ENCODE data around the gene MUC3A. TPM values are rescaled to one million over a fixed set of nuclear protein-coding genes. Genes with fewer than 3 reads are reported as not detected.
A peak's percentile ranks its signal among the peaks of the same experiment; 100 is the strongest.

The MUC3A gene
- 27.4 and 29.2 TPM in 2 replicates for total RNA-seq (2021)
- long read RNA-seq, partial matches to known transcripts, result 1 of 2 reads
- long read RNA-seq, other reads (novel, unspliced or antisense), result 1 of 2 reads

GRCh38 chr7:100949227-100949932 is at the start of gene MUC3A:
MUC3A (plus strand) TSS chr7:100949534; CDS start chr7:100949625, 91 bp downstream.
- peak within 1 kb of the TSS in 1 of 3 experiments; percentile 6; a peak in 1 of 7 replicates for H3K27ac Mint-ChIP-seq
- peaks cover 32 to 38% of the 10 kb centered on the region in 2 experiments for H3K4me1 Mint-ChIP-seq
- H3K27ac ChIP-seq (ENCODE audit: insufficient read length, low read depth, low read length), result no peak within 1 kb of the TSS
- peak within 1 kb of the TSS; percentile 43 for H3K4me2 ChIP-seq (ENCODE audit: insufficient read depth, insufficient read length, low read length)
- H3K23ac ChIP-seq (ENCODE audit: insufficient read length, low read depth, low read length), result no peak within 1 kb of the TSS
- H2BK15ac ChIP-seq (ENCODE audit: low read depth, low read length), result no peak within 1 kb of the TSS; the same call in 1 of the 2 replicates
- H3K18ac ChIP-seq (ENCODE audit: insufficient read length, low read depth, low read length), result peak within 1 kb of the TSS; percentile 7
- H3K14ac ChIP-seq (ENCODE audit: insufficient read depth, low read length), result peak within 1 kb of the TSS; percentile 68; the same call in 1 of the 2 replicates
- no peaks in the 10 kb centered on the region for H3K23me2 ChIP-seq (ENCODE audit: insufficient read length, low read depth, low read length, poor library complexity, severe bottlenecking)
- H3K36me3 Mint-ChIP-seq (ENCODE audit: insufficient read depth in 1 of 3, low read depth in 3 of 3), result peaks cover 3 to 6% (median 6%) of the 10 kb centered on the region in 3 experiments; a peak in 6 of 7 replicates
- no peak within 1 kb of the TSS for H3K4ac ChIP-seq (ENCODE audit: low read depth, low read length)
- no peak within 1 kb of the TSS for H3K56ac ChIP-seq (ENCODE audit: insufficient read length, low read depth, low read length)
- H4K8ac ChIP-seq (replicated peaks; ENCODE audit: insufficient read length, low read depth, low read length), result no peak within 1 kb of the TSS
- H3K9me3 Mint-ChIP-seq, result peaks cover 5 to 6% of the 10 kb centered on the region in 2 experiments
- peaks cover 4% of the 10 kb centered on the region; the same call in 1 of the 2 replicates for H3K27me3 Mint-ChIP-seq (ENCODE audit: low read depth)
- no peak within 1 kb of the TSS for H4K91ac ChIP-seq (ENCODE audit: insufficient read length, low read depth, low read length)
- H4K5ac ChIP-seq (ENCODE audit: insufficient read length, low read depth, low read length), result no peak within 1 kb of the TSS
- no peaks in the 10 kb centered on the region for H3K27me3 ChIP-seq (ENCODE audit: insufficient read depth, low read length)
- no peak within 1 kb of the TSS for H2BK12ac ChIP-seq (ENCODE audit: insufficient read length, low read depth, low read length)
- H3K79me1 ChIP-seq (ENCODE audit: insufficient read depth, low read depth, low read length, poor library complexity, severe bottlenecking), result no peaks in the 10 kb centered on the region
- no peaks in the 10 kb centered on the region for H3K9me3 ChIP-seq (ENCODE audit: control insufficient read depth, low read depth, low read length)
- H3K9ac ChIP-seq (ENCODE audit: extremely low read depth, insufficient read length, low read length), result no peak within 1 kb of the TSS
- no peak within 1 kb of the TSS for H2AK5ac ChIP-seq (ENCODE audit: insufficient read length, low read length)
- H2AFZ ChIP-seq (ENCODE audit: low read length), result no peak within 1 kb of the TSS
- peak; percentile 55 for DNase-seq
- peak within 1 kb of the TSS in 1 of 2 experiments; percentile 41; a peak in 2 of 5 replicates for H3K4me3 Mint-ChIP-seq
- H2BK120ac ChIP-seq (ENCODE audit: low read depth, low read length, poor library complexity, severe bottlenecking), result no peak within 1 kb of the TSS
- H2BK5ac ChIP-seq (ENCODE audit: insufficient read length, low read length), result no peak within 1 kb of the TSS
- H4K20me1 ChIP-seq (ENCODE audit: control insufficient read depth, insufficient read depth, insufficient read length), result no peaks in the 10 kb centered on the region
- peaks cover 8% of the 10 kb centered on the region; the same call in 1 of the 2 replicates for H3K4me1 ChIP-seq (ENCODE audit: insufficient read depth, low read length)
- WGBS (ENCODE audit: extremely low coverage, insufficient read length, low lambda C conversion rate), result no CpG with 5 or more reads among the region's 24 CpGs
- no peaks in the 10 kb centered on the region for H3K79me2 ChIP-seq (ENCODE audit: insufficient read depth, low read length)
- TF ChIP-seq CTCF (conservative IDR thresholded peaks at IDR 0.05), result no peak
- H2BK20ac ChIP-seq (ENCODE audit: low read depth, low read length, poor library complexity, severe bottlenecking), result no peak within 1 kb of the TSS
- H3T11ph ChIP-seq (ENCODE audit: low read length), result no peak within 1 kb of the TSS

Measured in H9 (cell line).